ENCODE measurements around the gene USP35. TPM values are rescaled to one million over a fixed set of nuclear protein-coding genes. Genes with fewer than 3 reads are reported as not detected.

Gene USP35
- total RNA-seq, 1 experiment from 2014 or later: 6.0 TPM

- intact Hi-C loops (cut with micrococcal nuclease): no loop called here
- ChIA-PET POLR2A (interaction anchor here (0.6 kb wide), 1 partner anchor 76 kb away, joined by 3 read pairs; no protein-coding TSS in a partner anchor), RAD21 (ENCODE audit: low non-redundant PET in 1 of 2, low total read pairs in 2 of 2, uncharacterized antibody in 2 of 2, unreplicated experiment in 2 of 2) (no interaction called here), CTCF (no interaction called here)
- Histone ChIP-seq H3K27ac (ENCODE audit: low read depth, low read length) (no peak overlapping the region), H3K9ac (ENCODE audit: low read length) (no peak overlapping the region), H3K4me2 (ENCODE audit: low read length) (no peak overlapping the region), H3K4me3 (replicated peaks in 1 of 2; ENCODE audit: low read depth in 1 of 2, low read length in 2 of 2) (no peak overlapping the region), H4K20me1 (ENCODE audit: insufficient read depth) (no peaks in the 10 kb centered on the region), H3K4me1 (ENCODE audit: control insufficient read depth in 1 of 2, insufficient read depth in 2 of 2, low read length in 2 of 2) (peaks cover 4 to 38% of the 10 kb centered on the region in 2 experiments), H3K79me2 (ENCODE audit: insufficient read depth, low read length) (no peaks in the 10 kb centered on the region), H3K9me3 (ENCODE audit: control insufficient read depth in 1 of 2, insufficient read depth in 1 of 2, low read depth in 1 of 2, low read length in 2 of 2) (no peaks in the 10 kb centered on the region), H3K9me2 (ENCODE audit: insufficient read depth) (no peaks in the 10 kb centered on the region), H3K27me3 (ENCODE audit: insufficient read depth, low read length) (no peaks in the 10 kb centered on the region), H3K36me3 (ENCODE audit: control insufficient read depth in 1 of 2, insufficient read depth in 2 of 2, low read length in 2 of 2) (no peaks in the 10 kb centered on the region), H2AFZ (ENCODE audit: low read depth, low read length, poor library complexity, severe bottlenecking) (no peak overlapping the region)
- no peak for ATAC-seq
- no peak for DNase-seq (ENCODE audit: low read depth, low spot score)
- no peak for TF ChIP-seq EGR1 (IDR thresholded peaks at IDR 0.05; ENCODE audit: low read depth)
- no TSS peak for BruUV-seq (replicated peaks)
Observed at GRCh38 chr11:78190871-78191538, 2.3 kb downstream of the USP35 start.

- H3K79me2 ChIP-seq (ENCODE audit: insufficient read depth, low read length): no peaks in the 10 kb centered on the region
- ChIA-PET POLR2A (no interaction called here), RAD21 (ENCODE audit: low non-redundant PET in 1 of 2, low total read pairs in 2 of 2, uncharacterized antibody in 2 of 2, unreplicated experiment in 2 of 2) (interaction anchor here in 1 of 2 experiments (0.6 kb wide), 1 partner anchor 19 kb away, joined by 3 read pairs; no protein-coding TSS in a partner anchor), CTCF (no interaction called here)
- no TSS peak for BruUV-seq (replicated peaks)
- H3K9ac ChIP-seq (ENCODE audit: low read length): no peak overlapping the region
- H3K27ac ChIP-seq (ENCODE audit: low read depth, low read length): no peak overlapping the region
- H3K9me3 ChIP-seq (ENCODE audit: control insufficient read depth in 1 of 2, insufficient read depth in 1 of 2, low read depth in 1 of 2, low read length in 2 of 2): no peaks in the 10 kb centered on the region
- no peaks in the 10 kb centered on the region for H3K27me3 ChIP-seq (ENCODE audit: insufficient read depth, low read length)
- H4K20me1 ChIP-seq (ENCODE audit: insufficient read depth): no peaks in the 10 kb centered on the region
- H3K4me1 ChIP-seq (ENCODE audit: control insufficient read depth in 1 of 2, insufficient read depth in 2 of 2, low read length in 2 of 2): peaks cover 3 to 26% of the 10 kb centered on the region in 2 experiments; a peak in 2 of 4 replicates
- H2AFZ ChIP-seq (ENCODE audit: low read depth, low read length, poor library complexity, severe bottlenecking): no peak overlapping the region
- no peaks in the 10 kb centered on the region for H3K36me3 ChIP-seq (ENCODE audit: control insufficient read depth in 1 of 2, insufficient read depth in 2 of 2, low read length in 2 of 2)
- intact Hi-C loops (cut with micrococcal nuclease): no loop called here
- H3K4me2 ChIP-seq (ENCODE audit: low read length): no peak overlapping the region
- ATAC-seq (no peak), DNase-seq (ENCODE audit: low read depth, low spot score) (no peak)
- H3K9me2 ChIP-seq (ENCODE audit: insufficient read depth): no peaks in the 10 kb centered on the region
- H3K4me3 ChIP-seq (replicated peaks in 1 of 2; ENCODE audit: low read depth in 1 of 2, low read length in 2 of 2): no peak overlapping the region
- TF ChIP-seq SIN3A (IDR thresholded peaks at IDR 0.05; ENCODE audit: low read depth) (no peak), SRF (IDR thresholded peaks at IDR 0.05; ENCODE audit: low read depth) (no peak), EZH2 (IDR thresholded peaks at IDR 0.05) (no peak), REST (IDR thresholded peaks at IDR 0.05; ENCODE audit: low read depth) (no peak), TCF7L2 (IDR thresholded peaks at IDR 0.05; ENCODE audit: borderline replicate concordance, extremely low read depth, insufficient read depth, insufficient read length) (no peak), MAX (IDR thresholded peaks at IDR 0.05) (no peak), CTCF (IDR thresholded peaks at IDR 0.05 in 2 of 3, conservative IDR thresholded peaks at IDR 0.05 in 1 of 3; ENCODE audit: borderline replicate concordance in 1 of 3, insufficient read depth in 1 of 3, low read depth in 2 of 3, low read length in 2 of 3) (no peak), ZFX (IDR thresholded peaks at IDR 0.05) (no peak), EZH2phosphoT487 (IDR thresholded peaks at IDR 0.05; ENCODE audit: borderline replicate concordance) (no peak), FOSL1 (IDR thresholded peaks at IDR 0.05; ENCODE audit: low read depth) (no peak), ELF1 (IDR thresholded peaks at IDR 0.05; ENCODE audit: borderline replicate concordance, low read depth) (no peak), YY1 (IDR thresholded peaks at IDR 0.05; ENCODE audit: extremely low read depth, insufficient replicate concordance, low read depth, low read length) (no peak), POLR2AphosphoS5 (IDR thresholded peaks at IDR 0.05; ENCODE audit: low read depth, low read length) (no peak)
Observed at GRCh38 chr11:78192223-78192719, 3.6 kb downstream of the USP35 start.
